Esophagus muscularis mucosa (tissue), 4 donors: Measurements from ENCODE around the gene SPOCK3. TPM values are rescaled to one million over a fixed set of nuclear protein-coding genes. Genes with fewer than 3 reads are reported as not detected.

Experiments
- DNase-seq: peaks from one replicate; pipeline ENCODE4 v3.0.0-alpha.2; 2017; ENCODE audit errors: extremely low spot score
- H3K27ac ChIP-seq, 4 donors: fragments of 200-600 bp; sonication (generic); replicated peaks in 1 of 4; 1 replicate in 3 of 4; 2 replicates in 1 of 4; pipeline ENCODE4 v1.5.1; 2016 to 2019; ENCODE audit warnings: mild to moderate bottlenecking in 1 of 4
- H3K27me3 ChIP-seq, 4 donors: fragments of 200-600 bp; sonication (generic); one replicate each; pipeline versions ENCODE4 v1.5.1 to v1.6.0; 2016 to 2019
- H3K36me3 ChIP-seq, 4 donors: fragments of 200-600 bp; sonication (generic); one replicate each; pipeline ENCODE4 v1.5.1; 2016 to 2019
- H3K4me1 ChIP-seq, 4 donors: fragments of 200-600 bp; sonication (generic); one replicate each; pipeline ENCODE4 v1.5.1; 2016 to 2019
- H3K4me3 ChIP-seq, 4 donors: fragments of 200-600 bp; sonication (generic); 1 replicate in 2 of 4; 2 replicates in 2 of 4; pipeline ENCODE4 v1.5.1; 2016 to 2019; ENCODE audit warnings: mild to moderate bottlenecking in 4 of 4, moderate library complexity in 1 of 4
- H3K9me3 ChIP-seq, 4 donors: fragments of 200-600 bp; sonication (generic); 1 replicate in 3 of 4; 2 replicates in 1 of 4; pipeline ENCODE4 v1.5.1; 2016 to 2019
- CTCF ChIP-seq, 3 experiments: fragments of 200-600 bp in 2 of 3; fragments of 450-650 bp in 1 of 3; sonication (generic) in 2 of 3; IDR thresholded peaks; one replicate each; pipeline ENCODE4 v1.5.1; 2017 to 2019; ENCODE audit warnings: antibody characterized with exemption in 3 of 3, mild to moderate bottlenecking in 2 of 3, moderate library complexity in 1 of 3
- EP300 ChIP-seq: sonication (generic); formaldehyde crosslinking; IDR thresholded peaks from one replicate; pipeline ENCODE4 v1.6.1; 2017; ENCODE audit warnings: antibody characterized with exemption
- POLR2A ChIP-seq: fragments of 450-650 bp; IDR thresholded peaks from one replicate; pipeline ENCODE4 v1.6.1; 2017; ENCODE audit warnings: antibody characterized with exemption, moderate library complexity, mild to moderate bottlenecking, low read depth
- POLR2AphosphoS5 ChIP-seq, 2 donors: sonication (generic); formaldehyde crosslinking; IDR thresholded peaks; one replicate each; pipeline ENCODE4 v1.6.1; 2017; ENCODE audit warnings: antibody characterized with exemption in 2 of 2
- WGBS: methylation state at CpG from one replicate; pipeline ENCODE4 v1.1.5; 2018; 5-methylcytosine and 5-hydroxymethylcytosine counted together
- intact Hi-C: fragments of 100-400 bp; cut with DNase I; formaldehyde crosslinking; loops from one replicate; pipeline ENCODE4 v1.15.1; 2023
- total RNA-seq, 4 donors: library from RNA; depleted of rRNA; stranded (reverse); fragments of >200 nt; gene quantifications; one replicate each; pipeline versions ENCODE4 v1.1.0 to v1.2.1, GENCODE V29; 2016

The SPOCK3 gene
- total RNA-seq, 4 donors from 2014 or later: 0.52 to 5.0 (median 2.3) TPM

GRCh38 chr4:167230744-167231143 lies 3.5 kb downstream of the SPOCK3 start:
- TF ChIP-seq CTCF (IDR thresholded peaks at IDR 0.05): no peak
- TF ChIP-seq POLR2AphosphoS5 (IDR thresholded peaks at IDR 0.05): no peak
- TF ChIP-seq POLR2A: no peak
- no peak for TF ChIP-seq EP300
- 90% methylated on average over 5 of the region's 5 CpGs for WGBS

GRCh38 chr4:167222099-167222498 lies 12.2 kb downstream of the SPOCK3 start:
- H3K36me3 ChIP-seq: no peaks in the 10 kb centered on the region
- H3K4me3 ChIP-seq: no peak overlapping the region
- WGBS: 64% methylated on average over 2 of the region's 2 CpGs
- TF ChIP-seq POLR2A: no peak
- no peak for TF ChIP-seq CTCF (IDR thresholded peaks at IDR 0.05)
- TF ChIP-seq POLR2AphosphoS5 (IDR thresholded peaks at IDR 0.05): no peak
- TF ChIP-seq EP300: no peak
- no peaks in the 10 kb centered on the region for H3K27me3 ChIP-seq
- no peaks in the 10 kb centered on the region for H3K9me3 ChIP-seq
- H3K4me1 ChIP-seq: no peaks in the 10 kb centered on the region
- intact Hi-C loops: no loop called here
- no peak for DNase-seq
- no peak overlapping the region for H3K27ac ChIP-seq

More at GRCh38 chr4:167230744-167231143, 3.5 kb downstream of the SPOCK3 start:
- no peak overlapping the region for H3K4me3 ChIP-seq
- peaks cover 6 to 17% (median 16%) of the 10 kb centered on the region in 4 donors for H3K4me1 ChIP-seq
- H3K36me3 ChIP-seq: no peaks in the 10 kb centered on the region
- DNase-seq: no peak
- H3K27ac ChIP-seq: no peak overlapping the region
- H3K27me3 ChIP-seq: peaks cover 0 to 32% (median 7%) of the 10 kb centered on the region in 4 donors
- H3K9me3 ChIP-seq: no peaks in the 10 kb centered on the region
- intact Hi-C loops: no loop called here

- Histone ChIP-seq H3K36me3 (no peaks in the 10 kb centered on the region), H3K4me3 (no peak overlapping the region), H3K27me3 (no peaks in the 10 kb centered on the region), H3K4me1 (no peaks in the 10 kb centered on the region), H3K9me3 (no peaks in the 10 kb centered on the region), H3K27ac (no peak overlapping the region)
- intact Hi-C loops: no loop called here
- DNase-seq: no peak
- TF ChIP-seq POLR2AphosphoS5 (IDR thresholded peaks at IDR 0.05) (no peak), POLR2A (no peak), EP300 (no peak), CTCF (IDR thresholded peaks at IDR 0.05) (no peak)
- WGBS: 97% methylated on average over 4 of the region's 4 CpGs
Measured at GRCh38 chr4:167221084-167221483, 13.2 kb downstream of the SPOCK3 start.

- no peak for DNase-seq
- H3K4me1 ChIP-seq: no peaks in the 10 kb centered on the region
- H3K9me3 ChIP-seq: no peaks in the 10 kb centered on the region
- H3K27ac ChIP-seq: no peak overlapping the region
- no peaks in the 10 kb centered on the region for H3K27me3 ChIP-seq
- H3K36me3 ChIP-seq: no peaks in the 10 kb centered on the region
- H3K4me3 ChIP-seq: no peak overlapping the region
- WGBS: 46% methylated on average over 3 of the region's 3 CpGs
- no peak for TF ChIP-seq CTCF (IDR thresholded peaks at IDR 0.05)
- TF ChIP-seq EP300: no peak
- TF ChIP-seq POLR2AphosphoS5 (IDR thresholded peaks at IDR 0.05): no peak
- no peak for TF ChIP-seq POLR2A
- intact Hi-C loops: no loop called here
Measured at GRCh38 chr4:167218022-167218608, 16.2 kb downstream of the SPOCK3 start.

GRCh38 chr4:167216783-167217182 lies 17.5 kb downstream of the SPOCK3 start:
- Histone ChIP-seq H3K36me3 (no peaks in the 10 kb centered on the region), H3K27ac (no peak overlapping the region), H3K27me3 (no peaks in the 10 kb centered on the region), H3K4me1 (no peaks in the 10 kb centered on the region), H3K4me3 (no peak overlapping the region), H3K9me3 (no peaks in the 10 kb centered on the region)
- WGBS: 88% methylated on average over 2 of the region's 2 CpGs
- TF ChIP-seq POLR2A (no peak), CTCF (IDR thresholded peaks at IDR 0.05) (no peak), POLR2AphosphoS5 (IDR thresholded peaks at IDR 0.05) (no peak), EP300 (no peak)
- intact Hi-C loops: no loop called here
- no peak for DNase-seq
